Amniotic stem cell (primary cell): ENCODE measurements around the gene TMEM98.
A peak's percentile ranks its signal among the peaks of the same experiment; 100 is the strongest.
"Not testable (repeated sequence)": the region's sequence is repeated elsewhere in the genome, so short reads cannot be mapped to it uniquely, and the experiment has no call there.

Experiments used
- DNase-seq: peaks from one replicate; lab custom pipeline; 2025; lab: John Stamatoyannopoulos, UW

Gene TMEM98, protein sequence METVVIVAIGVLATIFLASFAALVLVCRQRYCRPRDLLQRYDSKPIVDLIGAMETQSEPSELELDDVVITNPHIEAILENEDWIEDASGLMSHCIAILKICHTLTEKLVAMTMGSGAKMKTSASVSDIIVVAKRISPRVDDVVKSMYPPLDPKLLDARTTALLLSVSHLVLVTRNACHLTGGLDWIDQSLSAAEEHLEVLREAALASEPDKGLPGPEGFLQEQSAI

DNA sequence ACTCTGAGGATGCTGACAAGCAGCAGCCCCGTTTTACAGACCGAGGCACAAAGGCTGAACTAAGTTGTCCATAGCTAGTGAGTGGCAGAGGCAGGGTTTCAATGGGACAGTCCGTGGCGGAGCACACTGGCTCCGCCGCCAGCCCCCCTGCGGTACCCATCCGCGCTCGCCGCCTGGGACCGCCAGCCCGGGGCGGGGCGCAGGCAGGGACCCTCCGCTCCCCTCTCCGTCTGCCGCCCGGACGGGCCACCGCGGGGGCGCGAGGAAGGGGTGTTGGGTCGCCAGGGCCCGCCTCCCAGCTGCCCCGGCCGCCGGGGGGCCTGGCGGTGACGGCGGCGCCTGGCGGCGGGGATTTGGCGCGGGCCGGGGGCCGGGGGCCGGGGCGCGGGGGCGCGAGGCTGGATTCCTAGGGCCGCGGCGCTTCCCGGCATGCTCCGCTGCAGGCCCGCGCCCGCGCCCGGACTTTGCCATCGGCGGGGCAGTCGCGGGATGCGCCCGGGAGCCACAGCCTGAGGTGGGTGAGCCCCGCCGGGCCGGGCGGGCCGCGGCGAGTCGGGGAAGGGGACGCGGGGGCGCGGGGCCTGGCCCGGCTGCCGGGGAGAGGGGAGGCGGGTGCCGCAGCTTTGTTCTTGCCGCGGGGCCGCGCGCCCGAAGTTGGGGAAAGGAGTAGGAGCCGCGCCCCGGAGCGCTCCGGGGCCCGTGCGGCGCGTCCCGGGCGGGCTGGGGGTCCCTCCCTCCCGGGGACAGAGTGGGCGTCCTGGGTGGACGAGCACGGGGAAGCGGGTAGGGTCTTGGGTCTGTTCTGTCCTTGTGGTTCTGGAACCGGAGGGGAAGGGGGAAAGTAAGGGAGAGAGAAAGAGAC, at the start of gene TMEM98:
TMEM98 (plus strand) TSS at position 430 of the 862 bp plus-strand sequence. CDS start 3,376 bp downstream, outside the sequence.
- no peak for DNase-seq

DNA sequence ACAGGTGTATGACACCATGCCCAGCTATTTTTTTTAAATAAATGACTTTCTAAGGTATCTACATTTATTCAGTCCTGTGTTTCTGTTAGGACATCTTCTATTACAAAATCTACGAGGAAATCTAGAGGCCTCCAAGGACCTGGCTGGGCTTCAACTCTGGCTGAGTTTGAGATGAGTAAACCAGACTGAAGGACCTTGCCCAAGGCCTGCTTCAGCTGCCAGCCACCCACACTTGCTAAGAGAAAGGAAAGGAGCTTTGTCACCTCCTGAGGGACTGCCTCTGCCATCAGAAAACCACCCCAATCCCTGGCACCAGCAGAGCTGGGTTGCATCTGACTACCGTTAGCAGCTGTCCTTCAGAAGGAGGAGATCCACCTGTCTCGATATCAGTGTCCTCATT, 49.7 kb upstream of the TMEM98 start:
- no peak for DNase-seq

DNA sequence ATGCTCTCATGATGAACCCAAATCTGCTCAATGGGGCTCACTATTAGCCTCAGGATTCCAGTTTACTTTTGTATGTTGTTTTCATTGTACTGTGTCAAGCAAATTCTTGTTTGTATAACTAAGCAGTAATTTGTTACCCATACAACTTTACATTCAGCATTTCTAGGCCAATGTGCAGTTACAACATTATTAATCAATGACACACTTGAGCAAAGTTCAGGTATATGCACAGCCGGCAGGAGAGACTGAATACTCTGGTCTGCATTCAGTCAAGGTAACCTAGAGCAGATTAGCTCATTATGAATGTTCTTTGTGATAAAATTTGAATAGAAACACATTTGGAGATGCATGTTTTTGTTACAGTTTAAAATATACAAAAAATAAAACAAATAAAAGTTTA, 48.8 kb upstream of the TMEM98 start:
- DNase-seq = no peak

DNA sequence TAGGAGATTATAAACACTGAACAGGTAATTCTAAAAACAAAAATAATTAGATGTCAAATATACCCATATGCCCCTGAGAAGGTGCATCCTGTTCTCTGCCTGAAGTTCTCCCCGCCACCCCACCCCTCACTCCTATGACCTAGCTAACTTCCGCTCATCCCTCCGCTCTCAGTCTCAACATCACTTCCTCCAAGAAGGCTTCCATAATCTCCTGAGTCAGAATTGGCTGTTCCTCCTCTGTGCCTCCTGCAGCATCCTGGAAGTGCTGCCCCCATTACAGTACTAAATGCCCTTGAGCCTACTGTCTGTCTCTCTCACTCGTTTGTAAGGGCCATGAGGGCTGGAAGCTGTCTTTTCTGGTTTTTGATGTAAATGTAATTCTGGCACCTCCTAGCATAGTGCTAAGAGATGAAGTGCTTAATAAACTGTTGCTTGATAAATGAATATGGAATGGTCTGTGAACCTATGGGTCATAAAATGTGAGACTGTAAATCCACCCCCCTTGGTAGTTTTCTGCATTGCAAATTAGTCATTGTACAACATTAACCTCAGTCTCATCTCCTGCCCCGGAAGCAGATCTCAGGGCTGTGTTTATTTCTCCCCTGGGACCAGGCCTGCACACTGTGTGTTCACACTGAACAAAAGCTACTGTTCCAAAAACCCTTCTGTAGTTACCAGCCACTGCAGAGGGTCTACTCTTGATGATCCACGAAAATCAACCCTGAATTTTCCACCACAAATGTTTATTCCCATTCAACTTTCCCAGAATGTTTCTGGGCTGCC, 47.1 kb upstream of the TMEM98 start:
- DNase-seq = no peak

DNA sequence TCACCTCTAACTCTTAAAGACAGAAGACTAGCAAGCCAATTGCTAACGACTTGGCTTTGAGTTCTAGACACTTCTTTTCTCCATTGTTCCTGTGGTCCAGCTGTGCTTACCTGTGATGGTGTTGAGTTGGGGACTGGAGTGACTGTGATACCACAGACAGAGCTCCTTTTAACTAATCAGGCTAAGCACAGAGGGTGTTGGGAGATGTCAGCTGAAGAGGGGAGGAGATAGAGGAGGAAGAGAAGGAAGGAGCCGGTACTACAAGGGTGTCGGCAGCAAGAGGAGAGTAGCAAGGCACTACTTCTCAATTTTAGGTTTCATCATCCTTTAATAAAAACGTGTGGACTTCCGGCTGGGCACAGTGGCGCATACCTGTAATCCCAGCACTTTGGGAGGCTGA, 45.9 kb upstream of the TMEM98 start:
- no peak for DNase-seq

DNA sequence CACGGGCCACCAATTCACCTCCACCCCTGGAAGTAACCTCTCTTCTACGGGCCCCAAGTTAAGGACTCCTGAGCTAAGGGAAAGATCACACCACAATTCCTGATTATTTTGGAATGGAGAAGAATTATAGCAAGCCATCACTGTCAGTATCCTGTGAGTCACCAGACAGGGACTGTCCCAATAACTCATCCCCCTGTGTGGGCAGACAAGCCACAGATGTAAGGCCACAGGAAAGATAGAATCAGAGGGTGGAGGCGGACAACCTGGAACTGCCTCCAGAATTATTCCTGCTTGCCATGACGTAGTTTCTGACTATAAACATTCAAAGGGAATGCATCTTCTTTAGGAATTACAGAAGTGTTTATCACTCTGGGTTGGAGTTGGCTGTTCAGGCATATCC, 45.2 kb upstream of the TMEM98 start:
- DNase-seq = no peak

DNA sequence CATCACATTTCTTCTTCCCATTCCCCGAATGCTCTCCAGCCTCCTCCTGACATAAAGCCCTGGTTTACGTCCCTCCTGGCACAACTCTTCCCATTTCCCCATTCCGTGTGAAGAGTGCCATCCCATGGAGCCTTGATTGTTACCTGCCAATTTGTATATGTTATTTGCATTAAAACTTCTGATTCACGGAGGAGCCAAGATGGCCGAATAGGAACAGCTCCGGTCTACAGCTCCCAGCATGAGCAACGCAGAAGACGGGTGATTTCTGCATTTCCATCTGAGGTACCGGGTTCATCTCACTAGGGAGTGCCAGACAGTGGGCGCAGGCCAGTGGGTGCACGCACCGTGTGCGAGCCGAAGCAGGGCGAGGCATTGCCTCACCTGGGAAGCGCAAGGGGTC, 41.0 kb upstream of the TMEM98 start:
- DNase-seq = not testable (repeated sequence)

DNA sequence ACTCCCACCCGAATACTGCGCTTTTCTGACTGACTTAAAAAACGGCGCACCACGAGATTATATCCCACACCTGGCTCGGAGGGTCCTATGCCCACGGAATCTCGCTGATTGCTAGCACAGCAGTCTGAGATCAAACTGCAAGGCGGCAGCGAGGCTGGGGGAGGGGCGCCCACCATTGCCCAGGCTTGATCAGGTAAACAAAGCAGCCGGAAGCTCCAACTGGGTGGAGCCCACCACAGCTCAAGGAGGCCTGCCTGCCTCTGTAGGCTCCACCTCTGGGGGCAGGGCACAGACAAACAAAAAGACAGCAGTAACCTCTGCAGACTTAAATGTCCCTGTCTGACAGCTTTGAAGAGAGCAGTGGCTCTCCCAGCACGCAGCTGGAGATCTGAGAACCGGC, 40.5 kb upstream of the TMEM98 start:
- not testable (repeated sequence) for DNase-seq

DNA sequence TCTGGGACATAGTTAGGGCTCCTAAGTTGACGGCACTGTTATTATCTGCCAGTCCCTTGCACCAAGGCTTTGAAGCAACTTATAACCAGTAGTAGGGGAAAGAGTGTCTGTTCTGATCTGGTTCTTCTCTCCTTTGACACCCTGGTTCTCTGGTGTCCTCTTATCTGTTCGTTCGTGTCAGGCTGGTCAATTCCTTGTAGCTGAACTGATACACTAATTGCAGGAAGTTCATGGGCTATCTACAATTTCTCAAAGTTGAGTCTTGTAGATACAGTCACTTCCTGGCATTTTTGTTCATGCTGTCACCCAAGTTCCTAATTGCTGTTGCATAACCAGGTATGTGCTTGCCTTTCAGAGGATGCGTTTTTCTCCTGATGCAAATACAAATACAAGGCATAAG, 33.7 kb upstream of the TMEM98 start:
- DNase-seq = no peak

DNA sequence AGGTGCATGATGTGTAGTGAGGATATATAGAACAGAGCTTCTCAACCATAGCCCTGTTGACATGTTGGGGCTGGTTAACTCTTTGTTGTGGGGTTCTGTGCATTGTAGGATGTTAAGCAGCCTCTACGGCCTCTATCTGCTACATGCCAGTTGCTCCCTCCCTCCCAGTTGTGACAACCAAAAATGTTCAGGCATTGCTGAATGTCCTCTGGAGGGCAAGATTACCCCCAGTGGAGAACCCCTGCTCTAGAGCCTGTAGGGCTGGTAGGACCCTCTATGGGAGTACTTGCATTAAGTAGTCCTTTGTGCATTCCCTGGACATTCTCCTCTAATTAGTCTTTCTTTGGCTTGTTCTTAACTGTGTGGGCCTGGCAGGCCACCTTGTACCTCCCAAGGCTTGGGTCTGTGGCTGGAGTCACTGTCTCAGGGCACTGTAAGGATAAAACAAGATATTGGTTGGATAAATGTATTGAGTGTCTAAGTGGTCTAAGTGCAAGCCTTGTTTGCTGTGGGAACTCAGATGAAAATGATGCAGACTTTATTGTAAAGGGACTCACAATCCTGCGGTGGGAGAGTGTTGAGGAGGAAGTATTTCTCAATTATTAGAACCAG, 31.2 kb upstream of the TMEM98 start:
- no peak for DNase-seq

DNA sequence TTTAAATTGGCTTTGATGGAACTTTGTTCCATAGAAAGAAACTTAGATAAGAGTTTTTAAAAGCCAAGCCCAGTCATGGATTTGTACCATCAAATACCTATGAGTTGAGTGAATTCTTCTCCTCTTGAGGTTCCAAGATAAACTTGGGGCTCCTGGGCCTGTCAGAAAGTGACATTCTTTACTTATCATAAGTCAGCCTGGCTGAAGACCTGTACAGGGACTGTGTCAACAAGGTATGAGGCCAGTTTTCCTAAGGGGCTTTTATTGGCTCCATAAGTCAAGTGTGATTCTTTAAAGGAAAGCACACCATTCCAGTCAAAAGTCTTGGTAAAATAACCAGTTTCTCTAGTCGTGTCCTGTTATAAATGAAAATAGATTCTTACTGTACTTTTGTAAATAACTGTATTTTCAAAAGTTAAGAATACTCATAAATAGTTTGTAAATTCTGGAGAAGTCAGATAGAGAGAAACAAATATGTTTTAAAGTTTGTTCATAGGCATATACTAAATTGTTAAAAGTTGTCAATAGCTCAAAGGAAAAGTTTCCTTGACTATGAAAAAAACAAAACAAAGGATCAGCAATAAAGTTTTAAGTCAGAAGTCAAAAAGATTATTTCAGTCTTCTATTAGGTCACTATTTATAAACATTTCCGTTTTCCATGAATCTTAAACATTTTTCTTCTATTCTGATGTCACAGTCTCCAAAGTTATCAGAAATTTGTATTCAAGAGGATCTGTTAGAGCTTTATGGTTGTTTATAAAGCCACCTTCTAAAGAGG, 28.5 kb upstream of the TMEM98 start:
- no peak for DNase-seq

DNA sequence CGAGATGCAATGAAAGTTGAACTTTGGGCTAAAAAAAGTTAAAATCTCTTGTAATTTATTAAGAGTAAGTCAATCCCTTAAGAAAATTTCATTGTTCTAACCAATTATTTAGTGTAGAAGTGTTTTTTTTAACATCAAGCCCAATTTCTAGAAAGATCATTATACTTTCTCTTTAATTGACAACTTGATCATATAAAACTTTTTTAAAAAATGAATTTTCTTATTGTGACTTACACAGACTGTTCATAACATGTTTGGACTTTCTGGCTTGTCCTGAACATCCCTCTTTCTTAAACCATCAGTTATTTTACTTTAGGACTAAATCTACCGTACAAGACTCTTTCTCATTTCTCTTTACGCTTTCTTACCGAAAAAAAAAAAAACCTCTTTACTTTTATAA, 26.2 kb upstream of the TMEM98 start:
- no peak for DNase-seq

DNA sequence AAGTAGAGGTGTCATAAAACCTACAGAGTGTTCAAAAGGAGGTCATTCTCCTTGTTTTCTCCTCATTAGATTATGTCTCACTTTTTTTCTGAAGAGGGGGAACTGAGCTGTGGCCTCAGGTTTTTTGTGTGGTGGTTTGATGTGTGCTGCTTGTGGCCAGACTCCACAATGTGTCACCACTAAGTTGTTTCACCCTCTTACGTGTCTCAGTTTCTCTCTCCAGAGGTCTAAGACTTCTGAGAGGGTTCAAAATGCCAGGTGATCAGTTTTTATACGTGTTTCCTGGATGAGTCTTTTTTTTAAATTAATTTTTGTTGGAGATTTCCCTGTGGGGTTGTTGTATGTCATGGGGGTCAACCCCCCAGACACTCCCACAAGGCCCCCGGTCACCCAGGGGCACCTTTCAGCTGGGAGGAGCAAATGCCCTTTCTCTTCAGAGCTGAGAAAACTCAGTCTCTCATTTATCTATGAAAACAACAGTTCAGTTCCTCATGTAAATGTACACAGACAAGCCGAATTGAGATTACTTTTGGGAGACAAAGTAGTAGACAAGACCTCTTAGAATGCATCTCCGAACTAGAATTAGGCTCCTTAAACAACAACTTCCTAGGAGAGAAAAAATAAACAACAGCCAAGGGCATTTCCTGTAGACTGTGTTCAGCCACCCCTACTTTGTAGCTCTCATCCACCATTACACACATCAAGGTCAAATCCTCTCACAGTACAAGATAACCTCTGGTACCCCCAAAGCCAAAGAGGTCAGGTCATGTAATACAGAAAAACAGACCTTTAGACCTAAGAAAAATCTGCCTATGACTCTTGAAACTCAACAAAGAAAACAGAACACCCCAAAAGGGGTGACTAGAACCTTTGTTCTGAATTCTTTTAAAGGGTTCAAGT, 23.9 kb upstream of the TMEM98 start:
- no peak for DNase-seq

DNA sequence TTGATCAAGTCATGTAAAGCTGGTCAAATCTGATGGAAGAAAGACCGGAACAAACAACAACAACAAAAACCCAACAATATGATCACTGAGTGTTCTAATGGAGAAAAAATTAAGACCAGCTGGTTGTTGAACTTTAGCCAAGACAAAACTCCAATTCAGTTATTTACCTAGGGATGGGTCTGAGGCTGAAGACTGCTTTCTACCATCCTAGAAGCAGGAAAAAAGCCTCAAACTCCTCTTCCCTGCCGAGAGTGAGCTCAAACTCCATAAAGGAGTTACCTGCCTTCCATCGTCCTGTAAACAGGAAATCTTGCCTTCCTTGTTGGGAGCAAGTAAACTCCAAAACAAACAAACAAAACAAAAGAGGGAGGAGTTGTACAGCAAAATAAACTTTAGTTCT, 23.1 kb upstream of the TMEM98 start:
- DNase-seq = no peak

DNA sequence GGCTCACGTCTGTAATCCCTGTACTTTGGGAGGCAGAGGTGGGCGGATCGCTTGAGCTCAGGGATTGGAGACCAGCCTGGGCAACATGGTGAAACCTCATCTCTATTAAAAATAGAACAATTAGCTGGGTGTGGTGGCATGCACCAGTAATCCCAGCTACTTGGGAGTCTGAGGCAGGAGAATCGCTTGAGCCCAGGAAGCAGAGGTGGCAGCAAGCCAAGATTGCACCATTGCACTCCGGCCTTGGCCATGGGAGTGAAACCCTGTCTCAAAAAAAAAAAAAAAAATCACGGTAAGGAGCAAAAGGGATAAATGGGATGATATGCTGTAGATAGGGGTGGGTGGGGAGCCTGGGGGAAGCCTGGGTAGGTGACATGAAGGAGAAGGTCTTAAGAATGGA, 20.4 kb upstream of the TMEM98 start:
- DNase-seq = no peak

DNA sequence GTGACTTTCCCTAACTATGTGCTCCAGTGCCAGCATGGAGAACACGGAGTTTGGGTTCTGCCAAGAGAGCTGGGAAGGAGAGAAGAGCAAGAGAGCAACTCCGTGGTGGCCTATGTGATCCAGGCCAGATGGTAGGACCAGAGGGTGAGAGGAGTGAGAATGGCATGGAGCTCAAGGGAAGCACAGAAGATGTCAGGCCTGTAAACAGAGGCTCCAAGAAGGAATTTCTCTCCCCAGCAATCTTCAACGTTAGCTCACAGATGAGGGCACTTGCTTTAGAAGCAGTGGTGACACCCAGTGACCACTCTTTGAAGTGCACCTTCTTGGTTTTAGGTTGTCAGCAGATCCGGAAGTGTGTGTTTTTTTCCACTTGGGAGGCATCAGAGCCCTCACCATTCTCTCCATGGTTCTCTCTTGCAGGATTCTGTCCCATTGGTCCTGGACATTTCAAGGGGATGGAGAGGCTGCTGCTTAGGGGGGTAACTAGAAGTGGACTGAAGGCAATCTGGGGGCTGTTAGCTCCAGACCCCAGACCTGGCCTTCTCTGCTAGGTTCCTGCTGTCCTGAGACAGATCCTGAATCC, 18.1 kb upstream of the TMEM98 start:
- DNase-seq = peak; percentile 61

DNA sequence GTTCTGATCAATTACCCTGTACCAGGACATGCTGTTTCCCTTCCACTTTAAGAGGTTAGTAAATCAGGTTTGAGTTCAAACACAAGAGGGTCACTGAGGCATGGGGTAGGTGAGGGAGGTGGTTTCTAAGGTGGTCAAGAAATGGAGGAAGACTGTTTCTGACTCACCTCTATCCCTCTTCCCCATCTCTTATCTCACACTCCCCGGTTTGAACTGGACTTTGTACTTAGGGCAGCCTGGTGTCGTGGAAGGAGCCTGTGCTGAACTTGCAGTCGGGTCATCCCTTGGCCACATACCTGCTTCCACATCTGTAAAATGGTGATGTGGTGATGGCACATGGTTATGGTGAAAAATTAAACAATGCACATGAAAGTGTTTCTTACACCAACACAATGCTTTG, 17.2 kb upstream of the TMEM98 start:
- no peak for DNase-seq

DNA sequence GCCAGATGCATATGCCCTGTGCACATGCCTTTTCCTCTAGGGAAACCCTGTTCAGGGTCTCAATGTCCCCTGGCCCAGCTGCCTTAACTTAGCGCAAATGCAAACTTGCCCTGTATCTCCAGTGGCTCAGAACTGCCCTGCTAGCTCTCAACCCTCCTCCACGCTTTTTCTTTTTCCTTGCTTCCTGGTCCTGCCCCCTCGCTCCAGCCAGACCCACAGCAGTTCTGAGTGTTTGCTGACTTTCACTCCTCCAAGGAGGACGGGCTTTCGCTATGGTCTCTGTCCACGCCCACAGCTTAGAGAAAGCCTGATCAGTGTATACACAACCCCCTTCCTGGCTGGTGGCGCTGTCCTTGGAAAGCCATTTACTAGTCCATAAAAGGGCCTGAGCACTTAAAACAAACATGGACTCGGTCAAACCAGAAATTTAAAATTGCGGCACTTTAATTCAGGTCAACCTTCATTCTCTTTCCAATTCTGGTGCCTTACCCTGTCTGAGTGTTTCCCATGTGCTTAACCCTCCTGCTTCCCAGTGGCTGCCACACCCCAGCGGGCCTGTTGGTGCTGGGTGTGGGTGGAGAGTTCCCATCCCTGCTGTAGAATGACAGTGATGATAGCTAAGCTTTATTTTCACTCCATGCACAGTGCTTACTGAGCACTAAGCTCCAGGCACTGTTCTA, 15.6 kb upstream of the TMEM98 start:
- DNase-seq = no peak

DNA sequence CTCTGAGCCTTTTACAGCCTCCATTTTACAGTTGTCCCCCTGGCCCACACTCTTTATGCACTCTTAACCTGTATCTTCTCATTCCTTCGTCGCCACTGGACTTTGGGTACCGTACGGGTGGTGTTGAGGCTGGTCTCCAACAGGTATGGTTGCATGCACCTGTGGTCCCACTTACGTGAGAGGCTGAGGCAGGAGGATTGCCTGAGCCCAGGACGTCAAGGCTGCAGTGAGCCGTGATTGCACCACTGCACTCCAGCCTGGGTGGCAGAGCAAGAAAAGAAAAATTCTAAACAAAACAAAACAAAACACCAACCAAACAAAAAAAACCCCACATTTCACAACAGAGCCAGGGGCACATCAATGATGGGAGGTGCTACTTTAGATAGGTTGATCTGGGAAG, 14.4 kb upstream of the TMEM98 start:
- no peak for DNase-seq

DNA sequence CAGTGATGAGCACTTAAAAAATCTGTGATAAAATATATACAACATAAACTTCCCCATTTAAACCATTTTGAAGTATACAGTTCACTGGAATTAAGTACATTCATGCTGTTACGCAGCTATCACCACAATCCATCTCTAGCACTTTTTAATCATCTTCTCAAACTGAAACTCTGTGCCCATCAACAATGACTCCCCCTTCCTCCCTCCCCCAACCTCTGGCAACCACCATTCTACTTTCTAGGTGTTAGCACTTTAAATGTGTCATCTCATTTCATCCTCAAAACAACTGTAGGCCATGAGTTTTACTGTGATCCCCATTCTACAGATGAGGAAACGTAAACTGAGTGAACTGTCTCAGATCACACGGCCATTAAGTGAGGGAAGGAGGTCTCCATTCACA, 13.8 kb upstream of the TMEM98 start:
- DNase-seq = no peak
